Activated T-helper 2 cell treated with anti-CD3 and anti-CD28 coated beads, Interferon-gamma antibody, Interleukin-2, Interleukin-4, amounts not matched to agents 10 μg/mL and 5 μg/mL and 100 μg/mL, durations not matched to agents 14 hours and 24 hours and 36 hours (primary cell): Measurements from ENCODE around the gene TMEM126A. TPM values are rescaled to one million over a fixed set of nuclear protein-coding genes. Genes with fewer than 3 reads are reported as not detected.

ENCODE experiments used
- DNase-seq: peaks from one replicate; pipeline ENCODE4 v3.0.0; 2021; ENCODE audit warnings: low spot score
- H3K27ac Mint-ChIP-seq: one replicate; pipeline ENCODE4 v1.8.0; 2021; ENCODE audit warnings: mixed read lengths
- H3K27me3 Mint-ChIP-seq: one replicate; pipeline ENCODE4 v1.8.0; 2021; ENCODE audit warnings: low read depth, mixed read lengths
- H3K36me3 Mint-ChIP-seq: one replicate; pipeline ENCODE4 v1.8.0; 2021; ENCODE audit warnings: low read depth, mixed read lengths
- H3K4me1 Mint-ChIP-seq: one replicate; pipeline ENCODE4 v1.8.0; 2021; ENCODE audit warnings: low read depth, mixed read lengths
- H3K4me3 Mint-ChIP-seq: one replicate; pipeline ENCODE4 v1.8.0; 2021; ENCODE audit warnings: low read depth, mild to moderate bottlenecking, moderate library complexity, mixed read lengths
- H3K9me3 Mint-ChIP-seq: one replicate; pipeline ENCODE4 v1.8.0; 2021; ENCODE audit warnings: mixed read lengths
- intact Hi-C: fragments of 100-400 bp; cut with micrococcal nuclease; formaldehyde crosslinking; loops from one replicate; pipeline ENCODE4 v1.15.1; 2023
- total RNA-seq: library from RNA; stranded (reverse); gene quantifications from 2 replicates; pipeline ENCODE4 v1.2.3, GENCODE V29; 2022

Gene TMEM126A
- total RNA-seq, 1 donor from 2014 or later: 49.3 TPM

DNA sequence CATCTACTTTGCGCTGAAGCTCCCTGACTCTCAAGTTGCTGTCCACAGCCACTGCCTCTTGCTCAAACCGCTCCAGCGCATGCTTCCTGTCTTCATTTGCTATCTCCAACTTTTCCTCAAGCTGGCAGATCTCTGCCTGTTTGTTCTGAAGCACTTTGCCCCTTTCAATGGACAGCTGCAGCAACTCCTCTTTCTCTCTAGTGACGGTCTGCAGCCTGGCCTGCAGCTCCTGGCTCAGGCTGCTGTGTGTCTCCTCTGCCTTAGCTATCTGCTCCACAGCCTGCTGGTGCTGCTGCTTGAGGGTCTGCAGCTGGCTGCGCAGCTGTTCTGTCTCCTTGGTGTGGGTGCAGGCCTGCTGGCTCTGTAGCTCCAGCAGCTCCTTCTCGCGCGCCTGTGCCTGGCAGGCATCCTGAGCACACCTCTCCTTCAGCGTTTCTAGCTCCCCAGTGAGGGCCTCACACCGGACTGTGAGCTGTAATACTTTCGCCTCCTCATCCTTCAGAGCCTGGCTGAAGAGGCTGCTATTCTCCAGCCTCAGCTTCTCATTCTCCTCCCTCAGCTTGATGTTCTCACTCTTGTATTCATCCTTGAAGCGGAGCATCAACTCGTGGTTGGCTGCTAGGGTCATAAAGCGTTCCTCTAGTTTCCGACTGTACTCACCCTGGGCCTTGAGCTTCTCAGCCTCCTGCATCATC is 37.5 kb downstream of the TMEM126A start:
- Mint-ChIP-seq H3K27ac (no peak overlapping the region), H3K36me3 (peaks cover 7% of the 10 kb centered on the region), H3K4me3 (no peak overlapping the region)

DNA sequence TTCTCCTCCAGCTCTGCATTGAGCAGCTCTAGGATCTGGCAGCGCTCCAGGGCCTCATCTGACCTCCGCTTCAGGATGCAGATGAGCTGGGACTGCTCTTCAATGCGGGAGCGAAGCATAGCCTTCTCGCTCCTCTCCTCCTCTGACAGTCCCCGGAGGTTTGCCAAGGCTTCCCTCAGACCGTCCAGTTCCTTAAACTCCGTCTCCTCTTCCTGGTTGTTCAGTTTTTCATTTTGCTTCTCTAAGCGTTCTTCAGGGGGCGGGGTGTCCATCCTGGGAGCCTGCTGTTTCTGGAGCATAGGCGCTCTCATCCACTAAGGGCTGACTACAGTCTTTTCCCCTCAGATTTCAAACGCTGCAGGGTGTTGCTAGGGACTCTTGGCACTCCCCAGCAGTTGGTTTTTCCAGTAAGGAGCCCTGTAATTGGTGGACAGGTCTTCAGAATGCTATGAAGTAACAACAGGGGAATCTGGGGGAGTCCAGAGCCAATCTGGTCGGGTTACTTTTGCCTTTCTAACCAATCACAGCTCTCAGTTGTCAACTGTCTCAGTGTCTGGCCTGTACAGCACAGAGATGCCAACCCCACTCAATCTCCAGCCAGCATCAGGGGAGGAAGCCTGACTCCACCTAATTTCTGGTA is 38.2 kb downstream of the TMEM126A start, which contains the start of gene CCDC89:
Gene CCDC89, minus strand, starts transcription at position 376 of the 640 bp plus-strand sequence. Its CDS starts 65 bp downstream, at position 311.
- DNase-seq: no peak
- Mint-ChIP-seq H3K4me3 (no peak within 1 kb of the TSS), H3K9me3 (no peaks in the 10 kb centered on the region), H3K27ac (no peak within 1 kb of the TSS), H3K36me3 (peaks cover 11% of the 10 kb centered on the region), H3K27me3 (peaks cover 7% of the 10 kb centered on the region), H3K4me1 (peaks cover 24% of the 10 kb centered on the region)
- intact Hi-C loops: no loop called here

More for the DNA sequence above, 37.5 kb downstream of the TMEM126A start:
- peaks cover 18% of the 10 kb centered on the region for H3K4me1 Mint-ChIP-seq
- H3K27me3 Mint-ChIP-seq: peaks cover 6% of the 10 kb centered on the region
- intact Hi-C loops: no loop called here
- H3K9me3 Mint-ChIP-seq: no peaks in the 10 kb centered on the region
- no peak for DNase-seq

DNA sequence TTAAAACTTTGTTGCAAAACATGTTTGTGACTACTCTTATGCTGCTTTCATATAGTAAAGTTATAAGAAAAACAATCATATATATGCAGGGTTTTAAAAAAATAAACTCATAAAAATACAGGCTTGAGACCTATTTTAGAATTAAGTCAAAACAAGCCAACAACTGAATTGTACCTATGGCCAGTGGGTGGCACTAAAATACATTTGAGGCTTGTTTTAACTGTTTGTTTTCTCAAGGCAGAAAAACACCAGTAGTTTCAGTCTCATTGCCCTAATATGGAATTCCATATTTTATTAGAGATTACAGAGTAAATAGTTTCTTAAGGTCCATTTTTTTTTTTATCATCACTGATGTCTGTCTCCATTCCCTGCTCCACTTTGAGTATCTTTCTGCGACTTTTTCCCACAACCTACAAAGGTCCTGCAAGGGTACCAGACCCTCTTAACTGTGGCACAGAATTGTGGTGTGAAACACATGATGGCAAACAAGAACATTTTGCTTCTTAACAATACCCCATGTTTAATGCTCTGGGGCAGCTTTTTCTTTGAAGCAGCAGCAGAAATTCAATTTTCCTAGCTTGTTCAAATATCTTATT is 46.7 kb downstream of the TMEM126A start:
- Mint-ChIP-seq H3K27ac (no peak overlapping the region), H3K4me1 (peaks cover 43% of the 10 kb centered on the region), H3K27me3 (peaks cover 7% of the 10 kb centered on the region), H3K9me3 (no peaks in the 10 kb centered on the region), H3K4me3 (no peak overlapping the region), H3K36me3 (peaks cover 39% of the 10 kb centered on the region)
- no peak for DNase-seq
- intact Hi-C loops: loop anchor here (1.0 kb wide), 2 partner anchors 133 to 160 kb away; no protein-coding TSS in a partner anchor

DNA sequence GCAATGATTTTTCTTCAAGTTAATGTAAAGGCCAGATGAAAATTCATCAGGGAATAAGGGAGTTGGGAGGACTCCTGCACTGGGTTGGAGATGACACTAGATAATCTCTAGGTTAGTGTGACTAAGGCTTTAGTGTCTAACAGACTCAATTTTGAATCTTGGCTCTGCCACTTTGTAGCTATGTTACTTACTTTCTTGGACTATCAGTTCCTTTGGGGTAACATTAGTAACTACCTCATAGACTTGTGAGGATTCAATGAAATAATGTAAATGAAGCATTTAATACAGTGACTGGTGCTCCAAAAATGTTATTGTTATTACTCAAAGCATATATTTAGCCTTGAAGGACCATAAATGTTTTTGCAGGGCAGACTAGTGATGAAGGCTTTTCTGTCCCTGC is 47.8 kb downstream of the TMEM126A start:
- Mint-ChIP-seq H3K4me3 (no peak overlapping the region), H3K9me3 (no peaks in the 10 kb centered on the region), H3K4me1 (peaks cover 50% of the 10 kb centered on the region), H3K36me3 (peaks cover 40% of the 10 kb centered on the region), H3K27ac (no peak overlapping the region), H3K27me3 (peaks cover 2% of the 10 kb centered on the region)
- intact Hi-C loops: no loop called here
- no peak for DNase-seq

DNA sequence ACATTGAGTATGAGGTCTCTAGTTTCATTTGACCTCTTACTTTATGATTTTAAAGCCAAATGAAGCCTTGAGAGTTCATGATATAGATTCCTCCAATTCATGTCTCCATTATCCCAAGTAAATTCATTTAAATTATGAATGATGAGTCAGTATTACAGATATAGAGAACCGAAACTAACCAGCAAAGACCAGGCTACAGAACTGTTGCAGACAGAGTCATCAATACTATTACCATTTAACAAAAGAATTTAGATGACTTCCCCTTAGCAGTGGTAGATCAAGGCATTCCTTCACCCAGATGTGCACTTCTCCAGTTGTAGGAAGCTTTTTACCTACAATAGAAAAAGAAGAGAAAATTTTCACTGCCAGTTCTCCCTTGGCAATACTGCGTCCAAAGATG is 50.0 kb downstream of the TMEM126A start:
- peaks cover under 1% of the 10 kb centered on the region for H3K9me3 Mint-ChIP-seq
- peaks cover 35% of the 10 kb centered on the region for H3K36me3 Mint-ChIP-seq
- no peak for DNase-seq
- no peak overlapping the region for H3K27ac Mint-ChIP-seq
- H3K4me3 Mint-ChIP-seq: no peak overlapping the region
- H3K4me1 Mint-ChIP-seq: peaks cover 50% of the 10 kb centered on the region
- intact Hi-C loops: no loop called here
- no peaks in the 10 kb centered on the region for H3K27me3 Mint-ChIP-seq

DNA sequence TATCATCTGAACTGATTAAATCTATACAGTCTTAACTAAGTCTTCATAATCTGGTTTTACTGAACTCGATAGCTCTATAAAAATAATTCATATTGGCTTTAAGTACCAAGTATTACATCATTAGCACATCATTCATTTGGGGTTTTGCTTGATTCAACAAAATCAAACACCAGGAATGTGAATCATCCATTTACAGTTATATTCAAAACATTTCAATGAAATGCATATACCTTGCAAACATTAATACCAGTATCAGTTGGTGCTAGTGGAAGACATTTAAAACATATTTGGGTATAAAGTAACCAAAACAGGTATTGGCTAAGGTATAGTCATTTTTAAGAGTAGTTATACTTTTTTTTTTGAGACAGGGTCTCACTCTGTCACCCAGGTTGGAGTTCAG is 50.4 kb downstream of the TMEM126A start:
- H3K36me3 Mint-ChIP-seq: peaks cover 36% of the 10 kb centered on the region
- intact Hi-C loops: no loop called here
- no peak for DNase-seq
- H3K4me1 Mint-ChIP-seq: peaks cover 50% of the 10 kb centered on the region
- H3K27ac Mint-ChIP-seq: no peak overlapping the region
- H3K4me3 Mint-ChIP-seq: no peak overlapping the region
- no peaks in the 10 kb centered on the region for H3K27me3 Mint-ChIP-seq
- peaks cover 5% of the 10 kb centered on the region for H3K9me3 Mint-ChIP-seq

DNA sequence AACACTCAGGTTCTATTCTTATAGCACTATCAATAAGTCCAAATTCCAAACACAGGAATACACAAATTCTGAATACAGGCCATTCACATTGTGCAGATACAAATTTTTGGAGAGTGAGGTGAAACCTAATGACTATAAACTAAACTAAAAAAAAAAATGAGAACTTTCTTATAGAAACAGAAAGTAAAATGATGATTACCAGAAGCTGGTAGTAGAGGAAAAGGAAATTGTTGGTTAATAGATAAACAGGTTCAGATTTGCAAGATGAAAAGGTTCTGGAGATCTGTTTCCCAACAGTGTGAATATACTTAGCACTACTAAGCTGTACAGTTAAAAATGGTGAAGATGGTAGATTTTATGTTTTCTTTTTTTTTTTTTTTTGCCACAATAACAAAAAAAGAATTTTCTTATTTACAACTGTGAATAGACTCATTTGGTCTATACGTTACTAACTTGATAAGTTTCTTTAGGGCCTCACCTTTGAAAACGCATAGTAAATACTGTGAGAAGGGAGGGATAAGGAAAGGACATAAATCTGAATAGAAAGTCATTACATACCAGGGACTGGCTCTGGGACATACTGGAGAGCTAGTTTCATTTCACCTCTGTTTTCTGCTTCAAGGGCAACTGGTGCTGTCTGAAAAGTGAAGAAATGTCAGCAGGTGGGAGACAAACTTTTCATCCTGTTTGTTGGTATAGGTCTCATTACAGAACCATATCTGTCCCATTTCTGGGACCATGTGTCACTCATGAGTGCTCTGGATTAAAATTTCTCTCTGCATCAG is 52.4 kb downstream of the TMEM126A start:
- DNase-seq: no peak
- no peak overlapping the region for H3K4me3 Mint-ChIP-seq
- peak overlapping the region; percentile 83 for H3K27ac Mint-ChIP-seq
- peaks cover 46% of the 10 kb centered on the region for H3K36me3 Mint-ChIP-seq
- H3K4me1 Mint-ChIP-seq: peaks cover 43% of the 10 kb centered on the region
- H3K9me3 Mint-ChIP-seq: peaks cover 11% of the 10 kb centered on the region
- H3K27me3 Mint-ChIP-seq: peaks cover 2% of the 10 kb centered on the region
- intact Hi-C loops: loop anchor here (2.0 kb wide), 1 partner anchor 51 kb away; no protein-coding TSS in a partner anchor

DNA sequence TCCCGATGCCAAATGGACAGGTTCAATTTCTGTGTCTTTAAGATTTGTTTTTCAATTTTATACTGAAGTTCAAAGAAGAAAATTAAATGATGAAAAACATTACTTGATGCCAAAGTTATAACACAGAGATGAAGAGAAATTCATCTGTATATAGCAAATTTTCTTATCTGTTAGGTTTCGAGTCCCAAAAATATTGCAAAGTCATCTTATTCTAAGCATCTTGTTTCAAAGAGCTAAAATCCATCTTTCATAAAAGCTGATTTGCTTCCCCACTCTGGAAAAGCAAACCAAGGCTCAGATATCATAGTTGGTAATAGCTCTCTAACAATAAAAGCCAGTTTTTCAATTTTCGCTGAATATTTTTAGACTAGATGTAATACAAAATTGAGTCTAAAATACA is 57.2 kb downstream of the TMEM126A start:
- intact Hi-C loops: no loop called here
- DNase-seq: no peak
- peaks cover 35% of the 10 kb centered on the region for H3K36me3 Mint-ChIP-seq
- H3K4me3 Mint-ChIP-seq: no peak overlapping the region
- peaks cover 11% of the 10 kb centered on the region for H3K9me3 Mint-ChIP-seq
- H3K27ac Mint-ChIP-seq: no peak overlapping the region
- H3K4me1 Mint-ChIP-seq: peaks cover 11% of the 10 kb centered on the region
- H3K27me3 Mint-ChIP-seq: peaks cover 2% of the 10 kb centered on the region

DNA sequence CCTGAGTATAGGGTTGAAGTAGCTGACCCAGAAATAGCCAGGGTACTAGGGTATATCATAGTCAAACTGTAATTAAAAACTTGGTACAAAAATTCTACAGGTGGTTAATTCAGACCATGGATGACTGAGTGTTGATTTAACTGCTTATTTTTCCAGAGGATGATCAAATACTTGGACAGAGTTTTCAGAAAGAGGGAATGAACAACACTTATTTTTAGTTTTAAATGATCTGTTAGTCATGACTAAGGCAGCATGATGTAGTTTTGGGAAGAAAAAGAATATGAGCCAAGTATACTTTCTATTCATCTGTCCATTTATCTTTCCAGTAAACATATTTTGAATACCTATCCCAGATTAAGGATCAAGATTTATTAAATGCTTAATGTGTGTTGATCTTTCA is 58.0 kb downstream of the TMEM126A start:
- peaks cover 11% of the 10 kb centered on the region for H3K9me3 Mint-ChIP-seq
- H3K36me3 Mint-ChIP-seq: peaks cover 34% of the 10 kb centered on the region
- H3K4me1 Mint-ChIP-seq: peaks cover 5% of the 10 kb centered on the region
- intact Hi-C loops: no loop called here
- H3K4me3 Mint-ChIP-seq: no peak overlapping the region
- peaks cover 2% of the 10 kb centered on the region for H3K27me3 Mint-ChIP-seq
- no peak overlapping the region for H3K27ac Mint-ChIP-seq
- no peak for DNase-seq

Other genes with a start within 250 kb of the TMEM126A start
- 1.8 and 2.1 TPM in 2 replicates for gene DLG2, start 20.6 kb upstream of the TMEM126A start, total RNA-seq
- 63.8 and 66.5 TPM in 2 replicates for gene TMEM126B, start 19.4 kb upstream of the TMEM126A start, total RNA-seq
- 47.8 and 49.7 TPM in 2 replicates for gene CREBZF, start 17.2 kb downstream of the TMEM126A start, total RNA-seq
- gene CCDC89, start 38.2 kb downstream of the TMEM126A start, total RNA-seq: not detected in 2 replicates
- gene SYTL2, start 163.2 kb downstream of the TMEM126A start, total RNA-seq: 16.0 and 17.3 TPM in 2 replicates
- not detected in 2 replicates for gene CCDC83, start 207.4 kb downstream of the TMEM126A start, total RNA-seq